ENCODE measurements around the gene CELSR2. TPM values are rescaled to one million over a fixed set of nuclear protein-coding genes. Genes with fewer than 3 reads are reported as not detected.
"Not testable (repeated sequence)": the region's sequence is repeated elsewhere in the genome, so short reads cannot be mapped to it uniquely, and the experiment has no call there.

CELSR2 gene
- polyA plus RNA-seq, 3 donors = 0.03 to 0.97 (median 0.04) TPM

DNA sequence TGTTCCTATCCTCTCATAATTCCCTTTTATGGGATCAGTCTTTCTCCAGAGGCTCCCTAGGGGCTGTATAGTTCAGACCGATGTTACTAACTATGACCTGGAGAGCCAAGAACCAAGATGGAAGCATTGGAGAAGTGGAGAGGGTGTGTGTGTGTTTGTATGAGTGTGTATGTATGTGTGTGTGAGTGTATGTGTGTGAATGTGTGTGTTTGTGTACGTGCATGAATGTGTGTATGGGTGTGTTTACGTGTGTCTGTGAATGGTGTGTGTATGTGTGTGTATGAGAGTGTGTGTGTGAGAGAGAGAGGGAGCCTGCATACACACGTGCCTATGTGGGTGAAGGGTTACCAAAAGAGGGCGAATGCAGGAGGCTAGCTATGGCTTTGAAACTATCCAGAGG is 52.5 kb downstream of the CELSR2 start:
- 92% methylated on average over 5 of the region's 5 CpGs for WGBS (ENCODE audit: insufficient coverage)
- H3K4me3 Mint-ChIP-seq = no peak overlapping the region
- TF ChIP-seq, protein P1, sequence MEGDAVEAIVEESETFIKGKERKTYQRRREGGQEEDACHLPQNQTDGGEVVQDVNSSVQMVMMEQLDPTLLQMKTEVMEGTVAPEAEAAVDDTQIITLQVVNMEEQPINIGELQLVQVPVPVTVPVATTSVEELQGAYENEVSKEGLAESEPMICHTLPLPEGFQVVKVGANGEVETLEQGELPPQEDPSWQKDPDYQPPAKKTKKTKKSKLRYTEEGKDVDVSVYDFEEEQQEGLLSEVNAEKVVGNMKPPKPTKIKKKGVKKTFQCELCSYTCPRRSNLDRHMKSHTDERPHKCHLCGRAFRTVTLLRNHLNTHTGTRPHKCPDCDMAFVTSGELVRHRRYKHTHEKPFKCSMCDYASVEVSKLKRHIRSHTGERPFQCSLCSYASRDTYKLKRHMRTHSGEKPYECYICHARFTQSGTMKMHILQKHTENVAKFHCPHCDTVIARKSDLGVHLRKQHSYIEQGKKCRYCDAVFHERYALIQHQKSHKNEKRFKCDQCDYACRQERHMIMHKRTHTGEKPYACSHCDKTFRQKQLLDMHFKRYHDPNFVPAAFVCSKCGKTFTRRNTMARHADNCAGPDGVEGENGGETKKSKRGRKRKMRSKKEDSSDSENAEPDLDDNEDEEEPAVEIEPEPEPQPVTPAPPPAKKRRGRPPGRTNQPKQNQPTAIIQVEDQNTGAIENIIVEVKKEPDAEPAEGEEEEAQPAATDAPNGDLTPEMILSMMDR (IDR thresholded peaks at IDR 0.05) = no peak
- Histone ChIP-seq H3K4me3 (replicated peaks in 1 of 3; ENCODE audit: low read depth in 2 of 3, low read length in 3 of 3) (no peak overlapping the region), H3K4me2 (replicated peaks; ENCODE audit: extremely low read depth, low read length, poor library complexity, severe bottlenecking) (no peak overlapping the region), H2AFZ (ENCODE audit: insufficient read depth, low read depth, low read length, poor library complexity, severe bottlenecking) (no peak overlapping the region), H3K4me1 (ENCODE audit: control insufficient read depth in 1 of 2, insufficient read depth in 2 of 2, low read length in 2 of 2) (peaks cover 20 to 23% of the 10 kb centered on the region in 2 donors), H3K27ac (ENCODE audit: low read depth in 1 of 2, low read length in 2 of 2) (no peak overlapping the region), H3K9me3 (replicated peaks in 1 of 2; ENCODE audit: control insufficient read depth in 1 of 2, insufficient read depth in 1 of 2, low read length in 2 of 2) (no peaks in the 10 kb centered on the region), H3K9ac (ENCODE audit: insufficient read depth, low read length, poor library complexity, severe bottlenecking) (no peak overlapping the region), H4K20me1 (ENCODE audit: insufficient read depth, low read length) (no peaks in the 10 kb centered on the region), H3K36me3 (replicated peaks in 1 of 2; ENCODE audit: control insufficient read depth in 1 of 2, insufficient read depth in 2 of 2, low read length in 2 of 2) (no peaks in the 10 kb centered on the region), H3K27me3 (ENCODE audit: control insufficient read depth in 2 of 2, insufficient read depth in 2 of 2, low read length in 2 of 2) (no peaks in the 10 kb centered on the region), H3K79me2 (ENCODE audit: insufficient read depth, low read length) (no peaks in the 10 kb centered on the region)
- peaks cover 25% of the 10 kb centered on the region for H3K4me1 Mint-ChIP-seq
- H3K27me3 Mint-ChIP-seq (ENCODE audit: low read depth in 3 of 3) = peaks cover 5 to 11% (median 5%) of the 10 kb centered on the region in 3 donors
- H3K9me3 Mint-ChIP-seq = no peaks in the 10 kb centered on the region
- intact Hi-C loops (cut with micrococcal nuclease) = loop anchor here in 1 of 2 donors (5.0 kb wide), 1 partner anchor 35 kb away; no protein-coding TSS in a partner anchor
- no peaks in the 10 kb centered on the region for H3K36me3 Mint-ChIP-seq
- DNase-seq = no peak
- no peak overlapping the region for H3K27ac Mint-ChIP-seq

DNA sequence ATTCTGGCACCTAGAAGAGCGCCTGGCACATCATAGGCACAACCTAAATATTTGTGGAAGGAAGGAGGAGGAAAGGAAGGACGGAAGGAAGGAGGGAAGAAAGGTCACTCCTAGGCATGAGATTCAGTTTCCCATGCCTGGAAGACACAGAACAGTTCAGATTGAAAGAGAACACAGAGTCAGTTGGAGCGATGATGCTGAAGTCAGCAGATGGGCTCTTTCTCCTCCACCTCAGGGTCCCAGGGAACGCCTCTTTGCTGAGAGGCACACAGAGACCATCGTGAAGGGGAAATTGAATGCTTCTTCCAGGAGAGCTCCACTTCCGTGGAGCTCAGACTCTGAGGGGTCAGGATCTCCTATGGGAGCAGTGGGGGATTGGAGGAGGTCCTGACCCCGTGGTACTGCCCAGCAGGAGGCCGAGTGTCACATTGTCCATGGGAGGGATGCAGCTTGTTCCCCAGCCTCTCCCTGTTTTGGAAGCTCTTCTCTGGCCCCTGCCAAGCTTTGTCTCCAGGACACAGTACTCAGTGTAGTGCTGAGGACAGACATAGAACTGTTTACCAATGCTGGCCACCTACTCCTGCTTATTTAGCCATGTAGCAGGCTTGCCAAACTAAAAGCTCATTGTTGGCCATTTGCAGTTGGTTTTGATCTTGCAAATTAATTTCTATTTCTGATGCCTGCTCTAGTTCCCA is 55.0 kb downstream of the CELSR2 start:
- H3K9ac ChIP-seq (ENCODE audit: insufficient read depth, low read length, poor library complexity, severe bottlenecking) = no peak overlapping the region
- no peak overlapping the region for H3K27ac Mint-ChIP-seq
- H3K4me1 Mint-ChIP-seq = peaks cover 37% of the 10 kb centered on the region
- no peaks in the 10 kb centered on the region for H3K79me2 ChIP-seq (ENCODE audit: insufficient read depth, low read length)
- no peak overlapping the region for H3K4me3 Mint-ChIP-seq
- no peaks in the 10 kb centered on the region for H3K27me3 ChIP-seq (ENCODE audit: control insufficient read depth in 2 of 2, insufficient read depth in 2 of 2, low read length in 2 of 2)
- H3K36me3 Mint-ChIP-seq = peaks cover 6 to 7% of the 10 kb centered on the region in 2 donors
- intact Hi-C loops (cut with micrococcal nuclease) = loop anchor here in 1 of 2 donors (5.0 kb wide), 1 partner anchor 37 kb away; no protein-coding TSS in a partner anchor
- peaks cover 0 to under 1% of the 10 kb centered on the region in 2 donors for H3K36me3 ChIP-seq (replicated peaks in 1 of 2; ENCODE audit: control insufficient read depth in 1 of 2, insufficient read depth in 2 of 2, low read length in 2 of 2)
- H3K27ac ChIP-seq (ENCODE audit: low read depth in 1 of 2, low read length in 2 of 2) = no peak overlapping the region
- peaks cover 32 to 35% of the 10 kb centered on the region in 2 donors for H3K4me1 ChIP-seq (ENCODE audit: control insufficient read depth in 1 of 2, insufficient read depth in 2 of 2, low read length in 2 of 2)
- H3K9me3 ChIP-seq (replicated peaks in 1 of 2; ENCODE audit: control insufficient read depth in 1 of 2, insufficient read depth in 1 of 2, low read length in 2 of 2) = no peaks in the 10 kb centered on the region
- no peaks in the 10 kb centered on the region for H3K9me3 Mint-ChIP-seq
- no peak overlapping the region for H3K4me3 ChIP-seq (replicated peaks in 1 of 3; ENCODE audit: low read depth in 2 of 3, low read length in 3 of 3)
- no peak overlapping the region for H3K4me2 ChIP-seq (replicated peaks; ENCODE audit: extremely low read depth, low read length, poor library complexity, severe bottlenecking)
- 100% methylated on average over 1 of the region's 8 CpGs for WGBS (ENCODE audit: insufficient coverage)
- no peak overlapping the region for H2AFZ ChIP-seq (ENCODE audit: insufficient read depth, low read depth, low read length, poor library complexity, severe bottlenecking)
- no peak for DNase-seq
- TF ChIP-seq, protein P1 (IDR thresholded peaks at IDR 0.05) = no peak
- peaks cover 2 to 7% (median 5%) of the 10 kb centered on the region in 3 donors for H3K27me3 Mint-ChIP-seq (ENCODE audit: low read depth in 3 of 3)
- H4K20me1 ChIP-seq (ENCODE audit: insufficient read depth, low read length) = no peaks in the 10 kb centered on the region

DNA sequence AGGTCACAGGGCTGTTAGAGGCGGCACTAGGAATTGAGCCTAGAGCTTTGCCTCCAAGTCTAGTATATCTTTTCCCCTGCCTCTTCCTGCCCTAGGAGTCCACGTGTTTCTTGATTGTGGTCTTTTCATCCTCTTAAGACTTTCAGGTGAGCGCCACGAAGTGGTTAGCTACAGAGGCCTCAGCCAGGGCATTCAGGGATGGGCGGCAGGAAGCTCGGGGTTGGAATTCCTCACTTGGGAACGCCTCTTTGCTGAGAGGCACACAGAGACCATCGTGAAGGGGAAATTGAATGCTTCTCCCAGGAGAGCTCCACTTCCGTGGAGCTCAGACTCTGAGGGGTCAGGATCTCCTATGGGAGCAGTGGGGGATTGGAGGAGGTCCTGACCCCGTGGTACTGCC is 56.7 kb downstream of the CELSR2 start:
- H3K9me3 ChIP-seq (replicated peaks in 1 of 2; ENCODE audit: control insufficient read depth in 1 of 2, insufficient read depth in 1 of 2, low read length in 2 of 2); H3K79me2 ChIP-seq (ENCODE audit: insufficient read depth, low read length); H3K4me3 ChIP-seq (replicated peaks in 1 of 3; ENCODE audit: low read depth in 2 of 3, low read length in 3 of 3); H3K27ac Mint-ChIP-seq; intact Hi-C loops (cut with micrococcal nuclease); DNase-seq; H3K27me3 Mint-ChIP-seq (ENCODE audit: low read depth in 3 of 3); H3K9ac ChIP-seq (ENCODE audit: insufficient read depth, low read length, poor library complexity, severe bottlenecking); H4K20me1 ChIP-seq (ENCODE audit: insufficient read depth, low read length); H3K4me2 ChIP-seq (replicated peaks; ENCODE audit: extremely low read depth, low read length, poor library complexity, severe bottlenecking); H3K9me3 Mint-ChIP-seq; H3K27me3 ChIP-seq (ENCODE audit: control insufficient read depth in 2 of 2, insufficient read depth in 2 of 2, low read length in 2 of 2); H3K27ac ChIP-seq (ENCODE audit: low read depth in 1 of 2, low read length in 2 of 2); H3K4me3 Mint-ChIP-seq; H2AFZ ChIP-seq (ENCODE audit: insufficient read depth, low read depth, low read length, poor library complexity, severe bottlenecking): not testable (repeated sequence)
- peaks cover 27% of the 10 kb centered on the region for H3K4me1 Mint-ChIP-seq
- Histone ChIP-seq H3K36me3 (replicated peaks in 1 of 2; ENCODE audit: control insufficient read depth in 1 of 2, insufficient read depth in 2 of 2, low read length in 2 of 2) (peaks cover 7 to 16% of the 10 kb centered on the region in 2 donors), H3K4me1 (ENCODE audit: control insufficient read depth in 1 of 2, insufficient read depth in 2 of 2, low read length in 2 of 2) (peaks cover 22 to 24% of the 10 kb centered on the region in 2 donors)
- peaks cover 19 to 22% of the 10 kb centered on the region in 2 donors for H3K36me3 Mint-ChIP-seq
- WGBS (ENCODE audit: insufficient coverage) = 90% methylated on average over 5 of the region's 10 CpGs

All from CD14-positive monocyte (primary cell).